HG03342 (cell line): ENCODE measurements around the gene IRAG1.

ENCODE experiments used
- ATAC-seq: cut with Tn5 transposase; IDR thresholded peaks from one replicate; pipeline ENCODE4 v1.9.1; 2021; ENCODE audit warnings: mild to moderate bottlenecking, moderate library complexity; ENCODE audit not compliant: unreplicated experiment

IRAG1 gene, protein sequence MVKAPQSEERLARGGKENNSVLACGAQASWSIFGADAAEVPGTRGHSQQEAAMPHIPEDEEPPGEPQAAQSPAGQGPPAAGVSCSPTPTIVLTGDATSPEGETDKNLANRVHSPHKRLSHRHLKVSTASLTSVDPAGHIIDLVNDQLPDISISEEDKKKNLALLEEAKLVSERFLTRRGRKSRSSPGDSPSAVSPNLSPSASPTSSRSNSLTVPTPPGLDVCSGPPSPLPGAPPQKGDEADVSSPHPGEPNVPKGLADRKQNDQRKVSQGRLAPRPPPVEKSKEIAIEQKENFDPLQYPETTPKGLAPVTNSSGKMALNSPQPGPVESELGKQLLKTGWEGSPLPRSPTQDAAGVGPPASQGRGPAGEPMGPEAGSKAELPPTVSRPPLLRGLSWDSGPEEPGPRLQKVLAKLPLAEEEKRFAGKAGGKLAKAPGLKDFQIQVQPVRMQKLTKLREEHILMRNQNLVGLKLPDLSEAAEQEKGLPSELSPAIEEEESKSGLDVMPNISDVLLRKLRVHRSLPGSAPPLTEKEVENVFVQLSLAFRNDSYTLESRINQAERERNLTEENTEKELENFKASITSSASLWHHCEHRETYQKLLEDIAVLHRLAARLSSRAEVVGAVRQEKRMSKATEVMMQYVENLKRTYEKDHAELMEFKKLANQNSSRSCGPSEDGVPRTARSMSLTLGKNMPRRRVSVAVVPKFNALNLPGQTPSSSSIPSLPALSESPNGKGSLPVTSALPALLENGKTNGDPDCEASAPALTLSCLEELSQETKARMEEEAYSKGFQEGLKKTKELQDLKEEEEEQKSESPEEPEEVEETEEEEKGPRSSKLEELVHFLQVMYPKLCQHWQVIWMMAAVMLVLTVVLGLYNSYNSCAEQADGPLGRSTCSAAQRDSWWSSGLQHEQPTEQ

DNA sequence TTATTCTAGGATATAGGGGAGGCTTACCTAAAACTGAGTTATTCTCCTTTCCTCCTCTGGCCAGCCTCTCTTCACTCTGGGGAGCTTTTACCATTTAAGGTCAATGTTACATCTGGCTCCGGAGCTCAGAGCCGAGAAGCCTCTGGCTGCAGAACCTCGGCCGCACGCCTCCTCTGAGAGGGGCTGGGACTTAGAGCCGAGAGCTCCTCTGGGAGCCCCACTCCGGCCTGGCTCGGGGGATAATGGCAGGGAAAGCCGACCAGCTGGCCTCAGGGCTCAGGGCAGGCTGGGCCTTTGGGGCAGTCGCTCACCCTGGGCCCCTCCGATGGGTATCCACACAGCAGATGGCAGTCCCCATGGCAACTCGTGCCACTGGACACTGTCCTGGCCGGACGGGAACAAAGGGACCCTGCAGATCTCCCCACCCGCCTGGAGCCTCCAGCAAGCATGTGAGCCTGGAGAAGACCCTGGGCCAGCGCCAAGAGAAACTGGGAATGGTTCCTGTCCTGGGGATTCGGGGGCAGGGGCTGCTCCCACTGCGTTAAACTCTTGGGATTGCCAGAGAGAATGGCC, at the start of gene IRAG1:
Gene IRAG1 (minus strand): TSS at position 247 of the 573 bp plus-strand sequence. CDS start 153 bp downstream, at position 94.
- ATAC-seq: no peak

DNA sequence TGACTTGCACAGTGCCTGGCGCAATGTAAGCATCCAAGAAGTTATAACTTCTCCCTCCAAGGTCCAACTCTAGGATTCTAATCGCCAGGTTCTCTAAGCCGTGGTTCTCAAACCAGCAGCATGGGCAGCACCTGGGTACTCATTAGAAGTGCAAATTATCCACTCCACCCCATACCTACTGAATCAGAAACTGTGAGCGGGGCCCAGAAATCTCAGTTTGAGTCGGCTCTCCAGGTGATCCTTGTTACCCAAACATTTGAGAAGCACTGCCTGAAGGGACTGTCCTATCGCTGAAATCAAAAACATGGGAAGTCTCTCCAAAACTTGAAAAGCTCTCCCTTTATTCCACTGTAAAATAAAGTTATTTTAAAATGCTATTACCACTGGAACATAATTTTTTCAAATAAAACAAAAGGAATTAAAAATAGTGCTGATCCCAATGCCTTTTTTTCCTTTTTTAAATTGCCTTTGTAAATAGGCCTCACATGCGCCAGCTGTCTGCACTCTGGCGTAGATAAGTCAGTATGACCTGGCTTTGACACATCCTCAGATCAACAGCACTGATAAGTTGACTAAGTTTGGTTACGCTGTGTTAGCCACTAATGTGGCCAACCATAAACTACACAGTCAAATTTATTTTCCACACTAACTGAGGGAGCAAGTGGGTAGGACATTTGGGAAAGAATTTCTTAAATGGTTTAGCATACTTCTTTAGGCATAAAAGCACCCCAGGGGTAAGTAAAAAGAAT, 49.1 kb upstream of the IRAG1 start:
- no peak for ATAC-seq

DNA sequence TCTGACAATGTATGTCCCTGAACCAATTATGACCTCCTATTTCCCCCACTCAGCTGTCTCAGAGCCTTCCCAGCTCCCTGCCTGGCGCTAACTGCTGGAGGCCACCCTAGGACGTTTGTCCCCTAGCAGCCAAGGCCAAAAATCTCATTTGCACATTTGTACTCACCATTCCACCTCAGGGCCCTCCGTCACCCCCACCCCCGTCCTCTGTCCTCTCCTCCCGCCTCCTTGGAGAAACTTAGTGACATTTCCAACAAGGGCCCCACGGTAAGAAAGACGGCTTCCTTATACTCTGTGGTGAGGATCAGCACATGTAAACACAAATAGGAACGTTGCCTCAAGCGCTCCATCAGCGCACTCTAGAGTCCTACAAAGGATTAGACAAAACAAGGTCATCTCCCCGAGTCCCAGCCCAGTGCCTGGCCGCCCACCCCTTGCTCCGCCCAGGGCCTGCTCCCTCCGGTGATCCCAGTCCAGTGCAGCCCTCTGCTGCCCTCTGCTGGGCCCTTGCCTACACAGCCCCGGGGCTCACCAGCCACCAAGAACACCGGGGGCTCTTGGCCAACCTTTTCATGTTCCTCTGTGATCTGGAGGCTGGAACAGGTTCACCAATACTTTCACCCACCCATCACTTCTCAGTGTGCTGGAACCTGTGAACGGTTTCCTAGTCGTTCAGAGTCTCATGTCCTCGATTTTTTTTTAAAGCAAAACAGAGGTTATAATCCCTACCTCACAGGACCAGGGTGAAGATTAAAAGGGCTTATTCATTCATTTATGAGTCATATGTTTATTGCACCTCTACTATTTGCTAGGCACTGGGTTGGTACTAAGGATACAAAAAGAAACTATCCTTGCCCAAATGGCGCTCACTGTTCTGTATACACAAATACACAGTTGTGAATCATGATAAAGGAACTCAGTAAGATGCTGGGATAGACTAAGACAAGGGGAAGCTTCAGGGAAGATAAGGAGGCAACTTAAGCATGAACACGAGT, 42.2 kb upstream of the IRAG1 start:
- ATAC-seq: peak; percentile 97

DNA sequence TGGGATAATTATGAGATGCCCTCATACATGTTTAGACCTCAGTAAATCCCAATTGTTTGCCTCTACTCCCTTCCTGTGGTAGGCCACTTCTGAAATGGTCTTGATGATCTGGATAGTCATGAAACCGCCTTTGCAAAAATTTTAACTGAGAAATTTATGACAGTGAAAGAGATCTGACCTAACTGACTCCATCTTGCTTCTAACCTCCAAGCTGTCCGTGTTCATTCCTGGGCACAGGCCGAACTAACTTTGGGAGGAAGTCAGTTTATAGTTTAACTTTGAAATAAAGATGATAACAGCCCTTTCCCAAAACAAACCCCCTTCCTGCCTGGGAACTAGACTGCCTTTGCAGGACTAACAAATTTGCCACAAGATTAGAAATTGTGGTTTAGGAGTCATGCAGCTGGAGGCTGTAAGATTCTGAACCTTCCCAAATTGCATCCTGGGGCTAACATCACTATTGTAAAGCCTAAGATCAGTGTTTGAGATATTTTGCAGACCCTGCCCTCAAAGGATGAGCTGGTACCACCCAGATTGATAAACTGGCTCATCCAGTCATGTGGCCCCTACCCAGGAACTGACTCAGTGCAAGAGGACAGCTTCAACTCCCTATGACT, 37.6 kb upstream of the IRAG1 start:
- no peak for ATAC-seq

DNA sequence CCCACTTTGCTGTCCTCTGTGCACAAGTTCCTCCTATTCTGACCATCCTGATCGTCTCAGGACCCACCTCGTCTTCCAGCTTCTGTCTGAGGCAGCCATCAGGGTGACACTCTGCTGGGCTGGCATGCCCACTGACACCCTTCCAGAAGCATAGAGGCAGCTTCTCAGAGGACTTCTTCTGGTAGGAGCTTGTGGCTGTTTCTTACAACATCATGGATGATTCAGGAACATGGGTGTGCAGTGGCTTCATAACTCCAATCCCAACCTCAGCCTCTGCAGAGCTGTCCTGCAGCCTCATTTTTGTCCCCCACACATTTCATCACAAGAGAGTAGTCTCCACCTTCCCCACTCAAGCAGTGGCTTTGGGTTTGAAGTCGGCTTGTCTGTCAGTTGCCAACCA, 36.6 kb upstream of the IRAG1 start:
- ATAC-seq: no peak

DNA sequence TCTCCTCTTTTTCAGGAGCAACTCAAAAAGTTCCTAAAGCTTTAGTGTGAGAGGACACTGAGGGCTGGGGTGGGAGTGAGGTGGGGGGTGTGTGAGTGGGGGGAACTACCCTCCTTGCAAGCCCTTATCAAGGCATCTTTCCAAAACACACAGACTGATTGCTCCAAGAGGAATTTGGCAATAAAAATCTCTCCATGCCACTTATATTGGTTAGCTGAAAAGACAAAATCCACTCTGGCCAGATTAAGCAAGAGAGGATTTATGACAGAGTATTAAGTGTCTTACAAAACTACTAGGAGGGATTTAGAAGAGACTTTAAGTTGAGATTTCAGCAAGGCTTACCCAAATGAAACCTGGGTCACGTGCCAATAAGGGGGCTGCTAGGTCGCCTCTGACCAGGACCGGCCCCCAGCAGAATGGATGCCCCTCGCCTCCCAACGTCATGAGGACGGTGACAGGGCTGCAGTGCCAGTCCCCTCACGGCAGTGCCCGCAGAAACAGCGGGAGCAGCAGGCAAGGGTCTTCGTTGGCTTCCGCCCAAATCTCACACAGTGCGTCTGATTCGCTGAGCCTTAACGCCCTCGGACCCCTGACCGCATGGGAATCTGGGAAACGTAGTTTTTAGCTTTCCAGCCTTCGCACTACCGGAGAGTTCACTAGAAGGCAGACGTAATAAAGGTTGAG, 35.4 kb upstream of the IRAG1 start:
- no peak for ATAC-seq

DNA sequence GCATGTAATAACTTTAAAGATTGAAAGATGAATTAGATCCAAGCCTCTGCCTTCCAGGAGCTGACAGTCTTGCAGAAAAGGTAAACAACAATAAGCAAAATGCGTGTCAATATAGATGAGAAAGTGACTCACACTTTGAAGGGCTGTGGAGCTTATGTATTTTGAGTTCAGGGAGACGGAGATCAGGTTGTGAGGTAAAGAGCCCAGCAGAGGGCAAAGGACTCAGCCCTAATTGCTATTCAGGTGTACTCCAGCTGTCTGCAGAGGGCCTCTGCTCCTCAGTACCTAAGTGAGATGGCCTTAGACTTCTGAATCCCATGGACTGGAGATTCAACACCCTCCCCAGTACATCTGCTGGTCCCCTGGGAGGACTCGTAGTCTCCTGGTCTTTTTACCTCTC, 34.6 kb upstream of the IRAG1 start:
- no peak for ATAC-seq

DNA sequence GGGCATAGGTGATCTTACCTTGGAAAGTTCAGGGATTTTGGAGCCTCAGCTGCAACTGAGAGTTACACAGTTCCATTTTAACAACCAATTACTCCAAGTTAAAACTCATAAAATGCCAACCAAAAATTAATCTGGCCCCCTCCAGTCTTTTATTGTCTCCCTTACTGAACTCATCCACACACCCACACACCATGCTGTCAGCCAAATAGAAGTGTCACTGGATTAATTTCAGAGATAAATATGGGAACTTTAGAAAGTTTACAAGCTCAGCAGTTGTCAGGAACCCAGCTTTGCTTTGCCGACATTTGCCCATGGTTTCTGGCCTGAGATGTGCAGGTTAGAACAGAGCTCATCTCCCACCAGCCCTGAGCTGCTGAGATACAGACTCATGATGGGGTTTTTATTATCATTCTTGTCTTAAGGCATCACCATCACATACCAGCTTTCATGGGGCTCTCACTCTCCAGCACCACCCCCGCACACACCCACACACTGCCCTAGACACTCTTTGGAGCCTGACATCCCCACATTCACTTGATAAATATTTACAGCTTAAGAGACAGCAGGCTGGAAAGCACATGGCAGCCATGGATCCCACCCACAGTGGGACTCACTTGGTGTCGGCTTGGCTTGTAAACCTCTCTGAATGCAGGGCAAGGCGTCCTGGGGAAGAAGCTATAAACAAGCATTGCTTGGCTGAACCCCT, 33.7 kb upstream of the IRAG1 start:
- no peak for ATAC-seq

DNA sequence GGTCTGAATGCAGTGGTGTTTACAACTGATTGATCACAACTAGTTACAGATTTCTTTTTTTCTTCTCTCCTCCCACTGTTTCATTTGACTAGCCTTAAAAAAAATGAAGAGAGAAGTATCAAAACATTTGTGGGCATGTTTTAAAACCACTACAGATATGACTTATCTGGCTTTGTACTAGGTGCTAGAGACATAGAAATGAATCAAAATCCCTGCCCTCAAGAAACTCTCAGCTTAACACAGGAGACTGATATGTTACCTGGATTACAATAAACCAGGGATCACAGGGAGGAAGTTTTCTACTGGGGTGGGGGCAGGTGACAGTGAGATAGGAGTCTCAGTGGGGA, 32.3 kb upstream of the IRAG1 start:
- ATAC-seq: no peak

DNA sequence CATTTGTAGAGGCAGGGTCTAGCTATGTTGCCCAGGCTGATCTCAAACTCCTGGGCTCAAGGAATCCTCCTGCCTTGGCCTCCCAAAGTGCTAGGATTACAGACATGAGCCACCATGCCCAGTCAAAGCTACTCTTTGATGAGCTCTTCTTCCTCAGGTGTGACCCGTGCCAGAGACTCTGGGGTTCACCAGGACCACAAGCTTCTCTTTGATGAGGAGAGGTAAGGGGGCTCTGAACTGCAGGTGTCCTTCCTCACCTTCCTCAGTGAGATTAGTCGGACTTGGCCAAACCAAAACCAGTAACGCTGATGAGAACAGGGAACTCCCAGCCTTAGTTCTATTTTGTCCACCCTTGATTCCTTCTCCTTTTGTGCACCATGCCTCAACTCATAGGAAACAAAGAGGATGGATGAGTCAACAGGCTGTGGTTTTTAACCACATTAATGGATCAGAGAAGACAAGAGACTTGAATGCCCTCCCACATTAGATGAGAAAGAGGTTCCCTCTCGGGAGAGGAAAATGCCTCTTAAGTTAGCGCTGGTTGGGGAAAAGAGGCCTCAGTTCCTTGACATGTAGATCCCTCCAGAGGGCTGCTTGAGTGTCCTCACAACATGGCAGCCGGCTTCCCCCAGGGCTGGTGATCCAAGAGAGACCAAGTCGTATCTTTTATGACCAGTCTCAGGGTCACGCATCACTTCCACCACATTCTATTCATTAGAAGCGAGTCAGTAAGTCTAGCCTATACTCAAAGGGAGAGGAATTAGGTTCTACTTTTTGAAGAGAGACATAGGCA, 31.8 kb upstream of the IRAG1 start:
- no peak for ATAC-seq

DNA sequence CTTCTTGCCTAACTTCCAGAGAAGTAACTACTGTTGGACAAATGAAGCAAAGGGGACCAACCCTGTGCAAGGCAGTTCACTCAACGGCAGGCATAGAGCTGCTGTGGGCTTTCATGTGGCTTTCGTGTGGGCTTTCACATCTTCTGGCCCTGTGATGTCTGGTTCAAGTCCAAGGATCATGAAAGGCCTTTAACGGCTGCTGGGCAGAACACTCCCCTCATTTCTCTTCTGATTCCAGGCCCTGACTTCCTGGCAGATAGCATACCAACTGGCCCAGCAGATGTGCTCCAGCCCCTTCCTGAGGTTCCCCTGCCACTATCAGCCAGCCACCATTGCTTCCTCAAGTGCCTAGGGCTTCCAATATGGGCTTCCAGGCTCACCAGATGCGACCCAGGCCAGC, 28.8 kb upstream of the IRAG1 start:
- no peak for ATAC-seq

DNA sequence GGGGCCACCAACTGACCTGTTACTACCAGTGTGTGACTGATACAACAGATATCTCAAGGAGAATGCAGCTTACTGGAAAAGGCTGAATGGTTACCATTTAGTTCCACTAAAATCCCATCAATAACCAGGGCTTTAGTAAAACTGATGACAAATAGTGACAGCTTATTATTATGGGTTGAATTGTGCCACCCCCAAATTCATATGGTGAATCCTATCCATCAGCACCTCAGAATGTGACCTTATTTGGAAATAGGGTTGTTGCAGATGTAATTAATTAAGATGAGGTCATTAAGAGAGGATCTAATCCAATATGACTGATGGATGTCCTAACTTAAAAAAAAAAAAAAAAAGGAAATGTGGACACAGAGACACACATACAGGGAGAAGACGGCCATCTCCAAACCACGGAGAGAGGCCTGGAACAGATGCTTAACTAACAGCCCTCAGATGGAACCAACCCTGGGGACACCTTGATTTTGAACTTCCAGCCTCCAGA, 27.4 kb upstream of the IRAG1 start:
- ATAC-seq: no peak

DNA sequence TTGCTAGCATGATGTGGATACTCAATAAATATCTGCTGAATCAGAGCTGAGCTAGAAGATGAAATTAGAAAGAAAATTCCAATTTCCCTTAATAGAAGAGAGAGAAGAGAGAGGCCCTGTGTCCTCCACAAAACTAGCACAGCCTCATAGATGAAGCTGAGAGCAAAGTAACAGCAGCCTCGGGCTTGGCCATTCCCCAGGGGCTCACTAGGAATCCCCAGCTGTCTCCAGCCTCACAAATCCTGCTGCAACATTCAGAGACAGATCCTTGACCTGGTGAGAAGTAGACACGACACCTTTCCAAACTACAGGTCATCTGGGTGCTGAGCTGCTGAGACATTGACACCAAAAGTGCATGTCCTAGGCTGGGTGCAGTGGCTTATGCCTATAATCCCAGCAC, 26.1 kb upstream of the IRAG1 start:
- ATAC-seq: no peak

DNA sequence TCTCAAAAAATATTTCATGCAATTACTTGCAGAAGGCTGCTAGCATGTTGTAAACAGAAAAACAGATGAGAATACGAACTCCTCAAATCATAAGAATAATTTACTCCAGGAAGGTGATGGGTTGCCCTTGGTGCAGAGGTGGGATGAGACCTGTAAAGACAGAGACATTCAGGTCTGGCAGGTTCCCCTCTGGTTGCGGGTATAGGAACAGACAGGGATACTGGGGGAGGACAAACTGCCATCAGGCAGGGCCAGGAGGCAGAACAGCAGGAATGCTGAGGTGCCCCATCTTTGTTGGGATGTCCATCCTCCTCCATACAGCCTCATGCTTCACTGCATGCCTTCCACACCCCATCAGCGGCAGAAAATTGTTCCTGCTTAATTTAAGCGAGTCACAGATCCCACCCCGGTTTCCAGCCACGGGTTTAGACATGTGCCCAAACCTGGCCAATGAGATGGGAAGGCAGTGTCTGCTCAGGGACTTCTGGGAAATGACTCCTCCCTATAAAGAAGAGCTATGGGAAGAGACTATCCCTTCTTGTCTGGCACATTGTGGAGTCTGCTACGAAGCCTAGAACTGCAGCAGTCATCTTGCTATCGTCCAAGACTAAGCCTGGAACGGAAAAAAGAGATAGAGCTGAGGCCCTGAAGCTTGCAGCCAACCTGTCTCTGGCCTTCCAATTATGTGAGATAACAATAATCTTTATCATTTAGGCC, 23.1 kb upstream of the IRAG1 start:
- ATAC-seq: no peak

DNA sequence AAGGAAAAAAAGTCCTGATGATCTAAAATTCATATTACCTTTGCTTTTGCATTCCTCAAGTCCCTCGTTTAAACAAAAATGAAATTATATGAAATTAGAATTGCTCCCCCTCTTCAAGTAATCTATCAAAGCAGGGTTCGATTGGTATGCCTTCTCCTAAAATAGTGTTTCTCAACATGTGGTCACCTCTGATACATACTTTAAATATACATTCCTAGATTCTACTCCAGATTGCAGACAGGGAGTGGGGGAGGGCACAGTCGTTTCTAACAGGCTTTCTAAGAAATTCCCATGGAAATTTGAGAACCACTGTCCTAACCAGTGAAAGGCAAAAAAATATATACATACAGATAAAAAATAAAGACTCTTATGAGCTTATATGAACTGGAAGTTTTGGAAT, 22.6 kb upstream of the IRAG1 start:
- ATAC-seq: no peak

DNA sequence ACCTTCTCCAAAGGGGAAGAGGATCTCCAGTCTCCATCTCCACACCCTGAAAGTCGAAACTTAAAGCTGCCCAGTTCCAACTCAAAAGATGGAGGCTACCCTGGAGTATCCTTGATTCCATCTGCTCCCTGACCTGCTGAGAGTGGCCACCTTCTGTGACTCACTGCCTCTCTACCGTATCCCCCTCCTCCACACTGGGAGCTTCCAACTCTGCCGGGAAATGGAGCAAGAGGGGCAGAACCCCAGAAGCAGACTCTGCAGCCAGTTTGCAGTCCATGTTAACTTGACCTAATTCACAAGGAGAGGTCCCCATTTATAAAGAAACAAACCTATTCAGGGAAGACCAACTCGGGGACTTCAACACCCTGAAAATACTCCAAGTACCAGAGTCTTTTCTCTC, 22.0 kb upstream of the IRAG1 start:
- ATAC-seq: no peak
